ENCODE data around the gene BTBD16. TPM values are rescaled to one million over a fixed set of nuclear protein-coding genes. Genes with fewer than 3 reads are reported as not detected.

Gene BTBD16
- total and polyA plus RNA-seq, 2 of the 13 experiments (the other 11 are each of a cell fraction or from before 2014, with no cell fraction given), result 5.0 to 11.9 TPM

DNA sequence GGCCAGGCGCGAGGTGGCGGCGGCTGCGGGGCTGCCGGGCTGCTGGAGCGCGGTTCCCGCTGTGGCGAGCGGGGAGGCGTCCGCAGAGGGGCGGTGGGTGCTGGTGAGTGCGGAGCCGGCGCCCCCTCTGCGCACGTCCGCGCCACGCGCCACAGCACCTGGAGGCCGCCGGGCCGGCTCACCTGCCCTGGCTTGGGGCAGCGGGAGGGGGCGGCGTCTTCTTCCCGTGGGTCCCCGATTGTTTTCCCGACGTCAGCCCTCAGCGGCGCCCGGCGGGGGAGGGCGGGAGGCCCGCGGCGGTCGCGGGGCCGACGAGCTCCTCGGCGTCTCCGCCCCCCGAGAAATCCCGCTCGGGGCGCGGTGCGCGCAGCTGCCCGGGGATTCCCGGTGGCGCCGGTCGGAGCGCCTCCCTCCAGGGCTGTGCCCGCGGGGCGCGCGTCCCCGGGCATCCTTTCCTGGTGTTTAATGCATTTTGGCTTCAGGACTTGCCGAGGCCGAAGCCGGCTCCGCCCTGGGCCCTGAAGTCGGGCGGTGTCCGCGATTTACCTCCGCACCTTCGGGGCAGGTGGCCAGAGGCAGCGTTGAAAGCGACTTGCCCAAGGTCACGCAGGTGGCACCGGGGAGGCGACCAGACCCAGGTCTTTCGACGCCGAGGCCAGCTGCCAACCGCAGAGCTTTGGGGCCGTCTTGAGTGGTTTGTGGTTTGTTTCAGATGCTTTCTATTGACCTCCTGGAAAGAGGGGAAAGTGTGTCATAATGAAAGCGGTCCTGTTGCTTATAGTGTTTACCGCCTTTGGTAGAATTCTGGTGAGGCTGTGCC, 104.0 kb downstream of the BTBD16 start (continued):
- TF ChIP-seq, protein P1, sequence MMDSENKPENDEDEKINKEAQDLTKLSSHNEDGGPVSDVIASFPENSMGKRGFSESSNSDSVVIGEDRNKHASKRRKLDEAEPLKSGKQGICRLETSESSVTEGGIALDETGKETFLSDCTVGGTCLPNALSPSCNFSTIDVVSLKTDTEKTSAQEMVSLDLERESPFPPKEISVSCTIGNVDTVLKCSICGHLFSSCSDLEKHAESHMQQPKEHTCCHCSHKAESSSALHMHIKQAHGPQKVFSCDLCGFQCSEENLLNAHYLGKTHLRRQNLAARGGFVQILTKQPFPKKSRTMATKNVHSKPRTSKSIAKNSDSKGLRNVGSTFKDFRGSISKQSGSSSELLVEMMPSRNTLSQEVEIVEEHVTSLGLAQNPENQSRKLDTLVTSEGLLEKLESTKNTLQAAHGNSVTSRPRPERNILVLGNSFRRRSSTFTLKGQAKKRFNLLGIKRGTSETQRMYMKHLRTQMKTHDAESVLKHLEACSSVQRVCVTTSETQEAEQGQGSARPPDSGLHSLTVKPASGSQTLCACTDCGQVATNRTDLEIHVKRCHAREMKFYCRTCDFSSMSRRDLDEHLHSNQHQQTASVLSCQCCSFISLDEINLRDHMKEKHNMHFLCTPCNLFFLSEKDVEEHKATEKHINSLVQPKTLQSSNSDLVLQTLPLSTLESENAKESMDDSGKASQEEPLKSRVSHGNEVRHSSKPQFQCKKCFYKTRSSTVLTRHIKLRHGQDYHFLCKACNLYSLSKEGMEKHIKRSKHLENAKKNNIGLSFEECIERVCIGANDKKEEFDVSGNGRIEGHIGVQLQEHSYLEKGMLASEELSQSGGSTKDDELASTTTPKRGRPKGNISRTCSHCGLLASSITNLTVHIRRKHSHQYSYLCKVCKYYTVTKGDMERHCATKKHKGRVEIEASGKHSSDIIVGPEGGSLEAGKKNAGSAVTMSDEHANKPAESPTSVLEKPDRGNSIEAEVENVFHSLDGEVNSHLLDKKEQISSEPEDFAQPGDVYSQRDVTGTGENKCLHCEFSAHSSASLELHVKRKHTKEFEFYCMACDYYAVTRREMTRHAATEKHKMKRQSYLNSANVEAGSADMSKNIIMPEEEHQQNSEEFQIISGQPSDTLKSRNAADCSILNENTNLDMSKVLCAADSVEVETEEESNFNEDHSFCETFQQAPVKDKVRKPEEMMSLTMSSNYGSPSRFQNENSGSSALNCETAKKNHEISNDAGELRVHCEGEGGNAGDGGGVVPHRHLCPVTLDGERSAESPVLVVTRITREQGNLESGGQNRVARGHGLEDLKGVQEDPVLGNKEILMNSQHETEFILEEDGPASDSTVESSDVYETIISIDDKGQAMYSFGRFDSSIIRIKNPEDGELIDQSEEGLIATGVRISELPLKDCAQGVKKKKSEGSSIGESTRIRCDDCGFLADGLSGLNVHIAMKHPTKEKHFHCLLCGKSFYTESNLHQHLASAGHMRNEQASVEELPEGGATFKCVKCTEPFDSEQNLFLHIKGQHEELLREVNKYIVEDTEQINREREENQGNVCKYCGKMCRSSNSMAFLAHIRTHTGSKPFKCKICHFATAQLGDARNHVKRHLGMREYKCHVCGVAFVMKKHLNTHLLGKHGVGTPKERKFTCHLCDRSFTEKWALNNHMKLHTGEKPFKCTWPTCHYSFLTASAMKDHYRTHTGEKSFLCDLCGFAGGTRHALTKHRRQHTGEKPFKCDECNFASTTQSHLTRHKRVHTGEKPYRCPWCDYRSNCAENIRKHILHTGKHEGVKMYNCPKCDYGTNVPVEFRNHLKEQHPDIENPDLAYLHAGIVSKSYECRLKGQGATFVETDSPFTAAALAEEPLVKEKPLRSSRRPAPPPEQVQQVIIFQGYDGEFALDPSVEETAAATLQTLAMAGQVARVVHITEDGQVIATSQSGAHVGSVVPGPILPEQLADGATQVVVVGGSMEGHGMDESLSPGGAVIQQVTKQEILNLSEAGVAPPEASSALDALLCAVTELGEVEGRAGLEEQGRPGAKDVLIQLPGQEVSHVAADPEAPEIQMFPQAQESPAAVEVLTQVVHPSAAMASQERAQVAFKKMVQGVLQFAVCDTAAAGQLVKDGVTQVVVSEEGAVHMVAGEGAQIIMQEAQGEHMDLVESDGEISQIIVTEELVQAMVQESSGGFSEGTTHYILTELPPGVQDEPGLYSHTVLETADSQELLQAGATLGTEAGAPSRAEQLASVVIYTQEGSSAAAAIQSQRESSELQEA (CRISPR knock-in tag; IDR thresholded peaks at IDR 0.05; ENCODE audit: not compliant biosample characterization), result peak; percentile 76
- TF ChIP-seq TSC22D2 (CRISPR knock-in tag; IDR thresholded peaks at IDR 0.05; ENCODE audit: borderline replicate concordance), result peak; percentile 24; the same call in 1 of the 2 replicates
- TF ChIP-seq GLI4 (CRISPR knock-in tag; IDR thresholded peaks at IDR 0.05; ENCODE audit: borderline replicate concordance), result no peak
- no peak for TF ChIP-seq SIX4 (CRISPR knock-in tag; IDR thresholded peaks at IDR 0.05)
- TF ChIP-seq, protein P2, sequence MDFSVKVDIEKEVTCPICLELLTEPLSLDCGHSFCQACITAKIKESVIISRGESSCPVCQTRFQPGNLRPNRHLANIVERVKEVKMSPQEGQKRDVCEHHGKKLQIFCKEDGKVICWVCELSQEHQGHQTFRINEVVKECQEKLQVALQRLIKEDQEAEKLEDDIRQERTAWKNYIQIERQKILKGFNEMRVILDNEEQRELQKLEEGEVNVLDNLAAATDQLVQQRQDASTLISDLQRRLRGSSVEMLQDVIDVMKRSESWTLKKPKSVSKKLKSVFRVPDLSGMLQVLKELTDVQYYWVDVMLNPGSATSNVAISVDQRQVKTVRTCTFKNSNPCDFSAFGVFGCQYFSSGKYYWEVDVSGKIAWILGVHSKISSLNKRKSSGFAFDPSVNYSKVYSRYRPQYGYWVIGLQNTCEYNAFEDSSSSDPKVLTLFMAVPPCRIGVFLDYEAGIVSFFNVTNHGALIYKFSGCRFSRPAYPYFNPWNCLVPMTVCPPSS (IDR thresholded peaks at IDR 0.05), result no peak
- TF ChIP-seq, protein P3, sequence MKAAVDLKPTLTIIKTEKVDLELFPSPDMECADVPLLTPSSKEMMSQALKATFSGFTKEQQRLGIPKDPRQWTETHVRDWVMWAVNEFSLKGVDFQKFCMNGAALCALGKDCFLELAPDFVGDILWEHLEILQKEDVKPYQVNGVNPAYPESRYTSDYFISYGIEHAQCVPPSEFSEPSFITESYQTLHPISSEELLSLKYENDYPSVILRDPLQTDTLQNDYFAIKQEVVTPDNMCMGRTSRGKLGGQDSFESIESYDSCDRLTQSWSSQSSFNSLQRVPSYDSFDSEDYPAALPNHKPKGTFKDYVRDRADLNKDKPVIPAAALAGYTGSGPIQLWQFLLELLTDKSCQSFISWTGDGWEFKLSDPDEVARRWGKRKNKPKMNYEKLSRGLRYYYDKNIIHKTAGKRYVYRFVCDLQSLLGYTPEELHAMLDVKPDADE (CRISPR knock-in tag; IDR thresholded peaks at IDR 0.05), result no peak
- TF ChIP-seq KDM5B (CRISPR knock-in tag; IDR thresholded peaks at IDR 0.05; ENCODE audit: borderline replicate concordance), result peak; percentile 49; the same call in 1 of the 2 replicates
- TF ChIP-seq MXI1 (IDR thresholded peaks at IDR 0.05; ENCODE audit: borderline replicate concordance, low read depth, low read length), result peak; percentile 13; the same call in 2 of the 3 replicates
- TF ChIP-seq, protein P4, sequence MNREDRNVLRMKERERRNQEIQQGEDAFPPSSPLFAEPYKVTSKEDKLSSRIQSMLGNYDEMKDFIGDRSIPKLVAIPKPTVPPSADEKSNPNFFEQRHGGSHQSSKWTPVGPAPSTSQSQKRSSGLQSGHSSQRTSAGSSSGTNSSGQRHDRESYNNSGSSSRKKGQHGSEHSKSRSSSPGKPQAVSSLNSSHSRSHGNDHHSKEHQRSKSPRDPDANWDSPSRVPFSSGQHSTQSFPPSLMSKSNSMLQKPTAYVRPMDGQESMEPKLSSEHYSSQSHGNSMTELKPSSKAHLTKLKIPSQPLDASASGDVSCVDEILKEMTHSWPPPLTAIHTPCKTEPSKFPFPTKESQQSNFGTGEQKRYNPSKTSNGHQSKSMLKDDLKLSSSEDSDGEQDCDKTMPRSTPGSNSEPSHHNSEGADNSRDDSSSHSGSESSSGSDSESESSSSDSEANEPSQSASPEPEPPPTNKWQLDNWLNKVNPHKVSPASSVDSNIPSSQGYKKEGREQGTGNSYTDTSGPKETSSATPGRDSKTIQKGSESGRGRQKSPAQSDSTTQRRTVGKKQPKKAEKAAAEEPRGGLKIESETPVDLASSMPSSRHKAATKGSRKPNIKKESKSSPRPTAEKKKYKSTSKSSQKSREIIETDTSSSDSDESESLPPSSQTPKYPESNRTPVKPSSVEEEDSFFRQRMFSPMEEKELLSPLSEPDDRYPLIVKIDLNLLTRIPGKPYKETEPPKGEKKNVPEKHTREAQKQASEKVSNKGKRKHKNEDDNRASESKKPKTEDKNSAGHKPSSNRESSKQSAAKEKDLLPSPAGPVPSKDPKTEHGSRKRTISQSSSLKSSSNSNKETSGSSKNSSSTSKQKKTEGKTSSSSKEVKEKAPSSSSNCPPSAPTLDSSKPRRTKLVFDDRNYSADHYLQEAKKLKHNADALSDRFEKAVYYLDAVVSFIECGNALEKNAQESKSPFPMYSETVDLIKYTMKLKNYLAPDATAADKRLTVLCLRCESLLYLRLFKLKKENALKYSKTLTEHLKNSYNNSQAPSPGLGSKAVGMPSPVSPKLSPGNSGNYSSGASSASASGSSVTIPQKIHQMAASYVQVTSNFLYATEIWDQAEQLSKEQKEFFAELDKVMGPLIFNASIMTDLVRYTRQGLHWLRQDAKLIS (CRISPR knock-in tag; IDR thresholded peaks at IDR 0.05), result no peak
- peak; percentile 39 for TF ChIP-seq ZNF883 (CRISPR knock-in tag; IDR thresholded peaks at IDR 0.05; ENCODE audit: not compliant biosample characterization)
- TF ChIP-seq ZNF550 (CRISPR knock-in tag; IDR thresholded peaks at IDR 0.05; ENCODE audit: borderline replicate concordance), result no peak

Measured in HepG2 (cell line).